Left renal cortex interstitium (tissue), 4 donors: ENCODE results near the gene HMCN2. TPM values are rescaled to one million over a fixed set of nuclear protein-coding genes. Genes with fewer than 3 reads are reported as not detected.
"Not testable (repeated sequence)": the region's sequence is repeated elsewhere in the genome, so short reads cannot be mapped to it uniquely, and the experiment has no call there.

Experiments used
- DNase-seq, 4 donors: peaks; one replicate each; pipeline ENCODE4 v3.0.0-alpha.2; 2013; ENCODE audit warnings: low read depth in 4 of 4, low spot score in 2 of 4, missing footprints in 1 of 4
- polyA plus RNA-seq, 4 donors: library from polyadenylated mRNA; unstranded; fragments of 120-200 nt; gene quantifications; one replicate each; pipeline ENCODE4 v1.2.1, GENCODE V29; 2013; ENCODE audit not compliant: insufficient read length in 4 of 4

HMCN2 gene
- polyA plus RNA-seq, 4 donors, result 0.73 to 1.6 (median 0.92) TPM

DNA sequence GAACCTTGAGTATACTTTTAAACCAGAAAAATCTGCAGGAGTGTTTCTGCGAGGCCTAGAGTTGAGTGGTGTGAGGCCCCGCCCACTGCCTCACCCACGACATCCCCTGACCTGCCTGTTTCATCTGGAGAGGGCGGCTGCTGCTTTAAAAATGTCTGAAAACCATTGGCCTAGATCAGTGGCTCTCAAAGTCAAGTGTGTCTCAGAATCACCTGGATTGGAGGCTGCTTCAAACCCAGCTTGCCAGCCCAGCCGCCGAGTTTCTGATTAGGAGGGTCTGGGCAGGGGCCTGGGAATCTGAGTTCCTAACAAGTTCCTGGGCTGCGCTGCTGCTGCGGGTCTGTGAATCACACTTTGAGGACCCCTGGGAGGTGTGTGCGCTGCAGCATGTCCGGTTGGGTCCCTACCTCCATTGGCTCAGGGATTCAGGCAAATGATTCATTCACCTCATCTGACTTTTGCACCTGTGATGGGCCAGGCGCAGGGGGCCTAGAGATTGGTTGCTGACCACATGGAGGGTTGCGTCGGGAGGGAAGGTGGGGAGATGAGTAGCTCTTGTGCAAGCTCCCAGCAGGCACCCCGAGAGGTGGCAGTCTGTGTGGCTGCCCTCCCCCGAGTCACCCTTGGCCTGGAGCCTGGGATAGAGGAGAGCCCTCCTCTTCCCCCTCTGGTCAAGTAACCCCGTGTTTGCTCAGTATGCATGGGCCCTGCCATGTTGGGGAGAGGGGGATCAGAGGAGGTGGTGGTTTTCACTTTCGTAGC lies 27.6 kb upstream of the HMCN2 start:
- DNase-seq, result no peak

DNA sequence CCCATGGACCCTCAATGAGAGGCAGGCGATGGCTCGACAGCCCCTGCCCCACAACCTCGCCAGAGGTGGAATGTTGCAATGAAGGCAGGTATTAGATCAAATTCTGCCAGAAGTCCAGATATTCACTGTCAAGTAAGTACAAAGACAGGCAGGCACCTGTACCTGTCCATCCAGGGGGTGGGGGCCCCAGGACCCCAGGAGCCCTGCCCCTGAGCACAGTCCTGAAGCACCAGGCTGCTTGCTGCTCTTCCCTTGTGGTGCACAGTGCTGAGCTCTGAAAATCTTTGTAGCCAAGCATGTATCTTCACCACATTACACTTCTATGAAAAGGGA lies 26.2 kb upstream of the HMCN2 start:
- DNase-seq, result no peak

DNA sequence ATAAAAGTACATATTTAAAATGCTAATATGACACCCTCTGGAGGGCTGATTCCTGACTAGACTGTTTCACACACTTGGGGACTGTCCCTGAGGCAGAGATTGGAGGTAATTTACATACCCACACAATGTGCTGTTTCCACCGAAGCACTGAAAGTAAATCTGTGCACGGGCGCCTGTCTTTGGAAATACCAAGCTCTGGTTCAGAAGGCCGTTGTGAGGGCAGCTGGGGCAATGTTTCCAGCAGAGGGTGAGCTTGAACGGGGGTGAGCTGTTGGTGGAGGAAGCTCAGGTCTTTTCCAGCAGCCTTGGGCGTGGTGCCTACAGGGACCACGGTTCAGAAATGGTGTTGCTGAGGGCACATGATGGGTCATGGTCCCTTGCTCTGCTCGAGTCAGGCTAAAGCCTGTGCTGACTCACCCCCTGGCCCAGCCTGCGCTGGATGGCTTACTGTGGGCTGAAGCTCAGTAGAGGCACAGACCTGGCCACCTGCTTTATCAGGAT lies 25.8 kb upstream of the HMCN2 start:
- DNase-seq, result no peak

DNA sequence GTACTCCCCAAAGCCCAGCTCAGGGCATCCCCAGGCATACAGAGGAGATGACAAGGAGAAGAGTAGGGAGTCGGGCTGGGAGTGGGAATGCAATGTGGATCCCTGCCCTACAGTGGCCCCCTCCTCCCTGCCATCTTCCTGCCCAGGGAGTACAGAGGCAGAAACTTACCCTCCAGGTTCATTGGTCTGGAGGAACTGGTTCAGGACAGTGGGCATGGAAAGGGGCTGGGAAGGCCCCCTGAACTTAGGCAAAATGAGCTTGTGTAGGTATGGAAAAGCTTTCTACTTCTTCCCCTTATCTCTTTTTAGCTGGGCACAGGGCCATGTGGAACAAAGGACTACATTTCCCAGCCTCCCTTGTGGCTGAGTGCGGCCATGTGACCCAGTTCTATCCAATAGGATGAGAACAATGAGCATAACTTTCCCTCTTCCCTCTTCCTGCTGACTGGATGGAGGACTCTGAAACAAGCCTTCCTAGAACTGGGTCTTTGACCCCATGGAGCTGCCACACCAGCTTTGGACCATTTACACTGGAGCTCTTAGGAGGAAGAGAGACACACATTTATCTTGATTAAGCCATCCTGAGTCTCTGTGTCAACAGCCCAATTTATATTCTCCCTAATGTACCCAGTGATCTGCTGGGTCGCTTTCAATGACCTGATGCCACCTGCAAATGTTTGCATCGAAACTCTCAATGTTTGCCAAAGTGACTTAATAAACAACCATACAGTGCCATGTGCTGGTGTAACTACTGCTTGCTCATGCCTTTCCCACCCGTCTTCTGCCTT lies 25.0 kb upstream of the HMCN2 start:
- peak in 1 of 4 donors; percentile 69 for DNase-seq

DNA sequence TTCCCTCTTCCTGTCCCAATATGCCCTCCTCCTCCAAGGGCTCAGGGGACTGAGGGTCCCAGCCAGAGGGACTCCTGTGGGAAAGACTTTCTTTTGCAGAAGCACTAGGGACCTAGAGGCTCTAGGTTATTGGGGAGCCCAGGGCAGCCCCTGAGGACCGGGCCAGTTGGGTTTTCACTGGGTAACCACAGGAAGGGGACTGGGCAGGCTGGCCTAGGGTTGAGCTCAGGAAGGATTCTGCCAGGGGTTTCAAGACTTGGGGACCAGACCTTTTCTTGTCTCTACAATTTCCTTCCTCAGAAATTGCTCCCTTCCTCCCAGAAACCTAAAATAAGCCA lies 24.4 kb upstream of the HMCN2 start:
- no peak for DNase-seq

DNA sequence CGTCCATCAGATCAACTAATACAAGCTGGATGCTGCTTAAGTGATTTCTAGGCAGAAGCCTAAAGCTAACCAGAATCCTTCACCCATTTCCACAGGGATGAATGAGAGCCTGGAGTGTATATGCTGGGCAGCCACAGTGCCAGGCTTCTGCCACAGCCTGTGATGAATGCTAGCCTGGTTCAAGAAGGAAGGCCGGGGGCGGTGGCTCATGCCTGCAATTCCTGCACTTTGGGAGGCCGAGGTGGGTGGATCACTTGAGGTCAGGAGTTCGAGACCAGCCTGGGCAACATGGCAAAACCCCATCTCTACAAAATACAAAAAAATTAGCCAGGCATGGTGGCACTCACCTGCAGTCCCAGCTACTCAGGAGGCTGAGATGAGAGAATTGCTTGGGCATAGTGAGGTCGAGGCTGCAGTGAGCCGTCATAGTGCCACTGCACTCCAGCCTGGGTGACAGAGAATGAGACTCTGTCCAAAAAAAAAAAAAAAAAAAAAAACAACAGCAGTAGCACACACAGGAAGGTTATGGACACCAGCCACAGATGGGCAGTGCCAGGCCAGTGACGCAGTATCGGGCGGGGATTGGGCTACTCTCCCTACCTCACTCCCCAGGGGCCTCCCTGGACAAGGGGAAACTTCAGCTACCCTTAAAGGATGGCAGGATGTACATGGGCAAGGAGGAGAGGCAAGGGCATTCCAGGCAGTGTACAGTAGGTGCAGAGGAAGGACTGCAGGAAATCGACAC lies 23.1 kb upstream of the HMCN2 start:
- no peak for DNase-seq

DNA sequence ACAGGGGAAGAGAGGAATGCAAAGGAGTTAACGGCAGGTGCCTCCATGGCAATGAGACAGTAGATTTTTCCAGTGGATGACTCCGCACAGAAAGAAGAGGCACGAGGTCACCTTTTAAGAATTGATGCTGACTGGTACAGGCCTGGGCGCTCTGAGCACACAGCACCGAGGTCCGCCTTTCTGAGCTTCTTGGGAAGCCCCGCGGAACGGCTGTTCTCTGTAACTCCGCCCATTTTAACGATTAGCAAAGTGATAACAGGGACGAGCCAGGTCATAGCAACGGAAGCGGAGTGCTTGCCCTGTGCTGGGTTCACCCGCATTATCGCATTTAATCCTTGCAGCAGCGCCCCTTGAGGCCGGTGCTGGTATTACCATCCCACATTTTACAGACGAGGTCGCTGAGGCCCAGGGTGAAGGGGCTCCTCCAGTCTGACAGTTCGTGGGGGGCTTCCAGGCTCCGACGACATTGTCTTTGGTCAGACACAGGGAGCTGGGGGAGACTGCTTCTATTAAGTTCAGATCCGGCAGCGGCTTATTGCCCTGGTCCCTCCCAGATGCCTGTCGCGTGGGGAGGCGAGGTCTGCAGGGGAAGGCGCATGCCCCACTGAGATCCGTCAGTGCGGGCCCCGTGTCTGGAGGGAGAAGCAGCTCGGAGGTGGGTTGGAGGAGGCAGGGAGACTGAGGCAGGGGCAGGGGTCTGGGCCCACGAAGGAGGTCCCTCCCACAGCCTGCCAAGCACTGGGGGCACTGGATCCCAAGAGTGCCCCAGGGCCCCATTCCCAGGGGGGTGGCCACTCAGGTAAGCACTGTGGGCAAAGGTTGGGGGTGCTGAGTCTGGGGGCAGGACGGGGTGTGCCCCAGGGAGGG lies 22.3 kb upstream of the HMCN2 start:
- peak in 1 of 4 donors; percentile 48 for DNase-seq

DNA sequence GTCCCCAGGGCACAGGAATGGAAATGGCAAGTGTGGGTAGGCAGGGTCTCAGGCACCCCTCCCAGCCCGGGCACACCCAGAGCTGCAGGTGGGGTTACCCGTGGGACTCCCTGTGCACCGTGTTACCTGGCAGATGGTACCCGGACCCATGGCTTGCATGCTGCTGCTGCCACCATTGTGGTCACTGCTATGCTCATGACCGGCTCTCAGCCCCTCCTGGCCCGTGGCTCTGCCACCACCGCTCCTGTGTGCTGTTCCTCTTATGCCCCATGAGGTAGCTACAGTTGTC lies 21.7 kb upstream of the HMCN2 start:
- no peak for DNase-seq

DNA sequence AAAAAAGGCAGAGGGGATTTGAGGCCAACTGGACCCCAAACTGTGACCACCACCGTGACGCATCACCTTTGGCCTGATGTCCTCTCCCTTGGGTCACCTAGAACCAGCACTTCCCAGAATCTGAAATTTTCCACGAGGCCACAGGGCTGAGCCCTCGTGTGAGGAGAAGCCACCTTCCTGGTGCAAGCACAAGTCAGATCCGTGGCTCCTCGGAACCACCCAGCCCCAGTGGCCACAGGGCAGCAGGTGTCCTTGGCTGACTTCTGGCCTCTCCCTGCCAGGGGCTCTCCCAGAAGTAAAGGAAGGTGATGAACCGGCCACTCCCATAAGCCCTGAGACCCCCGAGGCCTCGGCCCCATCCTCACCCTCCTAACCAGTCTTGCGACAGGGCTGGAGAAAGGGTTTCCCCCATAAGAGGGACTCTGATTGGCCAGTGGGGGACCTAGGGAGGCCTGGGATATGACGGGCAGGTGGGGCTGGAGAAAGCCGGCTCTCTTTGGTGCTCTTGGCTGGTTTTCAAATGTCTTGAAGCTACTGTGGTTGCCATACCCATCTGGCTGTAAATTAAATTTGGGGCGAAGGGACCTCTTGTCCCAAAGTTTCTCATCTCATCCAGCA lies 20.9 kb upstream of the HMCN2 start:
- DNase-seq, result no peak

DNA sequence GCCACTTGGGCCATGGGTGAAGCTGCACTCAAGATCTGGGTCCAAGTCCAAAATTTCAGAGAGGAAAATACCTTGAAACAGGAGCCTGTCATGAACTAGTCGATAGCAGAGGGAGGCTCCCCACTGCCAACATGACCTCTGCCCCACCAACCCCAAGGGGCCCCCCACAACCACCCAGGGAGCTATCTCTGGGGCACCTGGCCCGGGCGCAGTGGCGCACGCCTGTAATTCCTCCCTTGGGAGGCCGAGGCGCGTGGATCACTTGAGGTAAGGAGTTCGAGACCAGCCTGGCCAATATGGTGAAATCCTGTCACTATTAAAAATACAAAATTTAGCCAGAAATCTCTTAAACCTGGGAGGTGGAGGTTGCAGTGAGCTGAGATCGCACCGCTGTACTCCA lies 20.1 kb upstream of the HMCN2 start:
- DNase-seq, result no peak

DNA sequence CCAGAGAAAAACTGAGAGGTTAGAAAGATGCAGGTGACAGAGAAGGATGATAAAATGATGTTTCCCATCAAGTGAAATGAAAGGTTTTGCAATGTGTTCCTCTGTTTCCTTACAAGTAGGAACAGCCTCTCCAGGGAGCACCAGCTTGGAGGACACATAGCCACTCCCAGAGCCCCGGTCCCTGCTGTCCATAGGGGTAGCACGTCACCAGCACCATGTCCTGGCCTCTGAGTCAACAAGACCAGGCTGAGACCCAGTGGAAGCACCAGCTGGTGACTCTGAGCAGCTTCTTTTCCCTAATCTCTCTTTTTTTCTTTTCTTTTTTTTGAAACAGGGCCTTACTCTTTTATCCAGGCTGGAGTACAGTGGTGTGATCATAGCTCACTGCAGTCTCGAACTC lies 19.4 kb upstream of the HMCN2 start:
- no peak for DNase-seq

DNA sequence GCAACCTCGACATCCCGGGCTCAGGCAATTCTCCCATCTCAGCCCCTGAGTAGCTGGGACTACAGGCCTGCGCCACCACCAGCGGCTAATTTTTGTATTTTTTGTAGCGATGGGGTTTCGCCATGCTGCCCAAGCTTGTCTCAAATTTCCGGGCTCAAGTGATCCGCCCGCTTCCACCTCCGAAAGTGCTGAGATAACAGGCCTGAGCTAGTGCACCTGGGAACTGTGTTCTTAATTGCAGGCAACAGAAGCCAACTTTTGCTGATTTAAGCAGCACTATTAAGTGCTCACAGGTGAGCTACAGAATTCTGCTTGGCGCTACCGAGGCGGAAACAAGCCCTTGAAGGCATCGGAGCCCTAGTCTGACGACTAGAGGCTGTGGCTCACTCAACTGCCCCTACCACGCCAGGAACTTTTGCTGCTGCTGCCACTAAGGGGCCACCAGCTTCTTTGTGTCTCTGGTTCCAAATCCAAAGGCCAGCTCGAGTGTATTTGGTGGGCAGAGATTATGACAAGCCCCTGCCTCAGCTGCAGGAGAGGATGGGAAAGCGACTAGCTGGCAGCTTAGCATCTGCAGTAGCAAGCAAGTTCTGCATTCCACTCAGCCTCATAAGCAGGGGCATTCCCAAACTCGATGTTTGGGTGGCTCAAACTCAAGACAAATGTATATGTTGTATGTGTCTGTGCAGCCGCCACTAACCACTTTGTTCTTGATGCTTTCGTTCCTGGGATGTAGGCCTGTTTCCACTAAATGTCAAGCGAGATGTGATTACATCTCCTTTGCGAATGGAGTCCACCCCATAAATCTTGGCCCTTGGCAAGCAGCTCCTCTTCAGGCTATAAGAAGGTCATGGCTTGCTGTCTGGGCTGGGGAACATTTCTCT lies 10.6 kb upstream of the HMCN2 start:
- DNase-seq, result no peak

DNA sequence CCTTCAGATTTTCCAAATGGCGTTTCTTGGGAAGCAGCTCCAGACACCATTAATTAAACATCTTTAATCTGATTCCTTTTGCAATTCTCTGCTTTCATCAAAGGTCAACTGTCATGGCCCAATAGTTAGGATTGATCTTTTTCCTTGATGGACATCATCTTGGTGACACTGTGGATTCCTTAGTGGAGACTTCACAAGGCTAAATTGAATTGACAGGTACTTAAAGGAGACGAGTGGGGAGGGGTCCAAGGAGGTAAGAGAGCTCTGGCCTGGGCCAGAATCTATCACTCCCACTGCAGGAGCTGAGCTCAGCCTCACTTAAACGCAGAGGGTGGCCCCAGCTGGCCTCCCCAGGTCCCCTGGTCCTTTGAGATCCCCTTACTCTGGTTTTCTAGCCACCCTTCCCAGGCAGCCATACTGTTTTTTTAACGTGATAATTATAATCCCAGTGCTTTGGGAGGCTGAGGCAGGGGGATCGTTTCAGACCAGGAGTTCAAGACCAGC lies 9.9 kb upstream of the HMCN2 start:
- no peak for DNase-seq

DNA sequence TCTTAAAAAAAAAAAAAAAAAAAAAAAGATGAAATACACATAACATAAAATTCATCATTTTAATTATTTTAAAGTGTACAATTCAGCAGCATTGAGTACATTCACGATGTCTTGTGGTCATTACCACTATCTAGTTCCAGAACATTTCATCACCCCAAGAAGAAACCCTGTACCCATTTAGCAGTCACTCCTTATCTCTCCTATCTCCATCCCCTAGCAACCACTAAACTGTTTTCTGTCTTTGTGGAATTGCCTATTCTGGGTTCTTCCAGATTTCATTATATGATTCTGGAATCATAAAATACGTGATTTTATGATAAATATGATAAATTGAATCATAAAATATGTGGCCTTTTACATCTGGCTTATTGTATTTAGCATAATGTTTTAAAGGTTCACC lies 8.9 kb upstream of the HMCN2 start:
- no peak for DNase-seq

DNA sequence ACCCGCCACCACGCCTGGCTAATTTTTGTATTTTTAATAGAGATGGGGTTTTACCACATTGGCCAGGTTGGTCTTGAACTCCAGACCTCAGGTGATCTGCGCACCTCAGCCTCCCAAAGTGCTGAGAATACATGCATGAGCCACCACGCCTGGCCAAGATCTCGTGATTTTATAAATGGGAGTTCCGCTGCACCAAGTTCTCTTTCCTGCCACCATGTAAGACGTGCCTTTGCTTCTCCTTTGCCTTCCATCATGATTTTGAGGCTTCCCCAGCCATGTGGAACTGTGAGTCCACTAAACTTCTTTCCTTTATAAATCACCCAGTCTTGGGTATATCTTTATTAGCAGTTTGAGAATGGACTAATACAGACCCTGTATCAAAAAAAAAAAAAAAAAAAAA lies 7.4 kb upstream of the HMCN2 start:
- DNase-seq, result not testable (repeated sequence)

DNA sequence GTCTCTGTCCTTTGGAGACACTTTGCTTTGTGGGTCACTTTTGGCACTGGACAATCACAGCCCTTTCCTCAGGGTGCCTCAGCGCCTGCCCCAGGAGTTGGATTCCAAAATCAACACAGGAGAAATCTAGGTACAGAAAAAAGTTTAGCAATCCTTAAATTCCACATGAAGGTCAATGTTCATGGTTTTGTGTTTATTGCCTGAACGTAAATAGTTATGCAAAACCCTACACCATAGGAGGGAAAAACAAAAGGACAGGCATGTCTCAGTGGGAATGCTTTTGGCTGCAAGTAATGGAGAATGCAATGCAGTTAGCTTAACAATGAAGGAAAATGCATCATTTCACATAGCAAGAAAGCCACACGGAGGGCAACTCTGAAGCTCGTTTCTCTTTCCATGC lies 6.5 kb upstream of the HMCN2 start:
- DNase-seq, result no peak

DNA sequence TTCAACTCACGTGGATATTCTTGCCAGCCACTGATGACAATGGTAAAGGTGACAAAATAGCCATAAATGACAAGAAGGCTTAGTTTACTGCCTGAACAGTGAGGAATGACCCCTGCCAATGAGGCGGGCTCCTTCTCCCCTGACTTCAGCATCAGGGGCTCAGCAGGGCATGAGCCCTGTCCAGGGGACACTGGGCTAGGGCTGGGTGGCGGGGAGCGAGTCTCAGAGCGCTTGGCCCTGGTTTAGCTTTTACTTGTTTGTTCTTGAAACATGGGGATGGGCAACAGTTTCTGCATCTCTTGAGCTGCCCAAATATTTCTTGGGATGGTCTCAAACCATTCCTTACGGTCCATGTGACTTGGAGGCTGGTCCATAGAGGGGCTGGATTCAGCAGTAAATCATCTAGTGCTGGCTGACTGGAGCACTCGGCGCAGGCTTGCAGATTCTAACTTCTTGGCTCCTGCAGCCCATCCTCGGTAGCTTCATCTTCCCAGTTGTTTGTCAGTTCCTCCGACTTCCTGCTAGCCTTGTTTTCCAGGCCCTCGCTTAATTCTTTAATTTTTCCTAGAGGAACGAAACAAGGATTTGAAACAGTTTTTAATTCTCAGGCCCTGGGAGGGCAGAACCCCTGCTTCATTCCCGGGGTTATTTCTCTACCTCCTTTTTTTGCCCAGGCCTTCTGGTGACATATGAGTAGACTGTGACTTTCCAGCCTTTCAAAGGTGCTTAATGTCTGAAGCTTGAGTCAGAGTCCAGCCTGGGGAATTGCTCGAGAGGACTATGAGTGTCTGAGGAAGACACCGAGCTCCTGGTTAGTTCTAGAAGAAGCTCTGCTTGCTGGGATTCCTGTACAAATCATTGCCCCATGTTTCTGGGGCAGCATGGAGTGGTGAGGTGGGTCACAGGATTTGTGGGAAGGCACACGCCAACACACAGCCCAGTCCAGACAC lies 4.5 kb upstream of the HMCN2 start:
- no peak for DNase-seq
